Measurements from ENCODE around the gene COL23A1.

DNA sequence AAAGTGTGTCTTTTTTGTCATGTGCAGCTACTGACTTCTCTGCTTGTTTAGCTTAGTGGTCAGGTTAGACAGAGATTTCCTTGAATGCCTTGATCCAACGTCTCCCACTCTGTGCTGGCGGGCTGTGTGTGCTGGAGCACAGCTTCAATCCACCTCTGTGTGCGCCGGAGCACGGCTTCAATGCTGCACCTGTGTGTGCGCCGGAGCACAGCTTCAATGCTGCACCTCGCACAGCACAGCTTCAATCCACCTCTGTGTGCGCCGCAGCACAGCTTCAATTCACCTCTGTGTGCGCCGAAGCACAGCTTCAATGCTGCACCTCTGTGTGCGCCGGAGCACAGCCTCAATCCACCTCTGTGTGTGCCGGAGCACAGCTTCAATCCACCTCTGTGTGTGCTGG lies 288.6 kb downstream of the COL23A1 start:
- TF ChIP-seq, protein P1, sequence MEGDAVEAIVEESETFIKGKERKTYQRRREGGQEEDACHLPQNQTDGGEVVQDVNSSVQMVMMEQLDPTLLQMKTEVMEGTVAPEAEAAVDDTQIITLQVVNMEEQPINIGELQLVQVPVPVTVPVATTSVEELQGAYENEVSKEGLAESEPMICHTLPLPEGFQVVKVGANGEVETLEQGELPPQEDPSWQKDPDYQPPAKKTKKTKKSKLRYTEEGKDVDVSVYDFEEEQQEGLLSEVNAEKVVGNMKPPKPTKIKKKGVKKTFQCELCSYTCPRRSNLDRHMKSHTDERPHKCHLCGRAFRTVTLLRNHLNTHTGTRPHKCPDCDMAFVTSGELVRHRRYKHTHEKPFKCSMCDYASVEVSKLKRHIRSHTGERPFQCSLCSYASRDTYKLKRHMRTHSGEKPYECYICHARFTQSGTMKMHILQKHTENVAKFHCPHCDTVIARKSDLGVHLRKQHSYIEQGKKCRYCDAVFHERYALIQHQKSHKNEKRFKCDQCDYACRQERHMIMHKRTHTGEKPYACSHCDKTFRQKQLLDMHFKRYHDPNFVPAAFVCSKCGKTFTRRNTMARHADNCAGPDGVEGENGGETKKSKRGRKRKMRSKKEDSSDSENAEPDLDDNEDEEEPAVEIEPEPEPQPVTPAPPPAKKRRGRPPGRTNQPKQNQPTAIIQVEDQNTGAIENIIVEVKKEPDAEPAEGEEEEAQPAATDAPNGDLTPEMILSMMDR (IDR thresholded peaks at IDR 0.05): no peak
- no peak for TF ChIP-seq POLR2AphosphoS5 (IDR thresholded peaks at IDR 0.05)
- no peak for TF ChIP-seq EP300 (IDR thresholded peaks at IDR 0.05)
